H4 (cell line): Measurements from ENCODE around the gene CMTM8. TPM values are rescaled to one million over a fixed set of nuclear protein-coding genes. Genes with fewer than 3 reads are reported as not detected.
"Not testable (repeated sequence)": the region's sequence is repeated elsewhere in the genome, so short reads cannot be mapped to it uniquely, and the experiment has no call there.

ENCODE experiments used
- DNase-seq: peaks from one replicate; pipeline ENCODE4 v3.0.0-alpha.2; 2015; ENCODE audit warnings: low spot score
- total RNA-seq: library from RNA; depleted of rRNA; stranded (reverse); fragments of >200 nt; shearing (Covaris generic); gene quantifications from 2 replicates; pipeline ENCODE4 v1.2.3, GENCODE V29; 2014; rRNA removed

The CMTM8 gene
- total RNA-seq, result 2.5 and 3.2 TPM in 2 replicates

- DNase-seq, result peak; percentile 7
Measured at GRCh38 chr3:32238453-32239306, at the start of gene CMTM8. TSS of gene CMTM8 (plus strand) at chr3:32238680. CDS start at chr3:32238973, 293 bp downstream.

- no peak for DNase-seq
Measured at GRCh38 chr3:32189693-32190092, 48.8 kb upstream of the CMTM8 start.

- not testable (repeated sequence) for DNase-seq
Measured at GRCh38 chr3:32190556-32190955, 47.9 kb upstream of the CMTM8 start.

GRCh38 chr3:32193101-32193500, 45.4 kb upstream of the CMTM8 start:
- no peak for DNase-seq

GRCh38 chr3:32194653-32195052, 43.8 kb upstream of the CMTM8 start:
- DNase-seq, result no peak

- no peak for DNase-seq
Measured at GRCh38 chr3:32195995-32196540, 42.4 kb upstream of the CMTM8 start.

GRCh38 chr3:32197991-32198390, 40.5 kb upstream of the CMTM8 start:
- DNase-seq, result no peak

- no peak for DNase-seq
Measured at GRCh38 chr3:32198714-32199113, 39.8 kb upstream of the CMTM8 start.

- no peak for DNase-seq
Measured at GRCh38 chr3:32200490-32200889, 38.0 kb upstream of the CMTM8 start.

- no peak for DNase-seq
Measured at GRCh38 chr3:32200992-32201758, 37.3 kb upstream of the CMTM8 start.

GRCh38 chr3:32202496-32202895, 36.0 kb upstream of the CMTM8 start:
- no peak for DNase-seq

GRCh38 chr3:32203854-32204253, 34.6 kb upstream of the CMTM8 start:
- no peak for DNase-seq

GRCh38 chr3:32208447-32208846, 30.0 kb upstream of the CMTM8 start:
- no peak for DNase-seq

GRCh38 chr3:32215185-32215584, 23.3 kb upstream of the CMTM8 start:
- no peak for DNase-seq

- DNase-seq, result no peak
Measured at GRCh38 chr3:32216172-32216783, 22.2 kb upstream of the CMTM8 start.

GRCh38 chr3:32217339-32217738, 21.1 kb upstream of the CMTM8 start:
- no peak for DNase-seq

- DNase-seq, result no peak
Measured at GRCh38 chr3:32219537-32219936, 18.9 kb upstream of the CMTM8 start.

GRCh38 chr3:32220006-32220405, 18.5 kb upstream of the CMTM8 start:
- DNase-seq, result no peak

- no peak for DNase-seq
Measured at GRCh38 chr3:32222950-32223349, 15.5 kb upstream of the CMTM8 start.

GRCh38 chr3:32224016-32224516, 14.4 kb upstream of the CMTM8 start:
- DNase-seq, result no peak

GRCh38 chr3:32226875-32227500, 11.5 kb upstream of the CMTM8 start:
- DNase-seq, result no peak
